ENCODE results near the gene ZKSCAN2.

- TF ChIP-seq, protein P1, sequence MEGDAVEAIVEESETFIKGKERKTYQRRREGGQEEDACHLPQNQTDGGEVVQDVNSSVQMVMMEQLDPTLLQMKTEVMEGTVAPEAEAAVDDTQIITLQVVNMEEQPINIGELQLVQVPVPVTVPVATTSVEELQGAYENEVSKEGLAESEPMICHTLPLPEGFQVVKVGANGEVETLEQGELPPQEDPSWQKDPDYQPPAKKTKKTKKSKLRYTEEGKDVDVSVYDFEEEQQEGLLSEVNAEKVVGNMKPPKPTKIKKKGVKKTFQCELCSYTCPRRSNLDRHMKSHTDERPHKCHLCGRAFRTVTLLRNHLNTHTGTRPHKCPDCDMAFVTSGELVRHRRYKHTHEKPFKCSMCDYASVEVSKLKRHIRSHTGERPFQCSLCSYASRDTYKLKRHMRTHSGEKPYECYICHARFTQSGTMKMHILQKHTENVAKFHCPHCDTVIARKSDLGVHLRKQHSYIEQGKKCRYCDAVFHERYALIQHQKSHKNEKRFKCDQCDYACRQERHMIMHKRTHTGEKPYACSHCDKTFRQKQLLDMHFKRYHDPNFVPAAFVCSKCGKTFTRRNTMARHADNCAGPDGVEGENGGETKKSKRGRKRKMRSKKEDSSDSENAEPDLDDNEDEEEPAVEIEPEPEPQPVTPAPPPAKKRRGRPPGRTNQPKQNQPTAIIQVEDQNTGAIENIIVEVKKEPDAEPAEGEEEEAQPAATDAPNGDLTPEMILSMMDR (IDR thresholded peaks at IDR 0.05; ENCODE audit: control extremely low read depth in 1 of 3, insufficient read depth in 1 of 3, low read depth in 1 of 3, low read length in 3 of 3), result no peak
- TF ChIP-seq SIN3A (conservative IDR thresholded peaks at IDR 0.05 in 1 of 2, IDR thresholded peaks at IDR 0.05 in 1 of 2; ENCODE audit: low read depth in 1 of 2, low read length in 2 of 2) (no peak), SRF (IDR thresholded peaks at IDR 0.05; ENCODE audit: low read depth, low read length) (no peak), POLR2A (IDR thresholded peaks at IDR 0.05; ENCODE audit: control extremely low read depth in 1 of 2, low read depth in 2 of 2, low read length in 2 of 2) (no peak), POLR2AphosphoS5 (IDR thresholded peaks at IDR 0.05; ENCODE audit: low read depth, low read length) (no peak), SP1 (IDR thresholded peaks at IDR 0.05; ENCODE audit: low read depth, low read length) (no peak), RAD21 (IDR thresholded peaks at IDR 0.05 in 1 of 2, conservative IDR thresholded peaks at IDR 0.05 in 1 of 2; ENCODE audit: low read depth in 2 of 2, low read length in 2 of 2) (no peak), JUN (IDR thresholded peaks at IDR 0.05; ENCODE audit: low read depth, low read length) (no peak)
- TF ChIP-seq, protein P2, sequence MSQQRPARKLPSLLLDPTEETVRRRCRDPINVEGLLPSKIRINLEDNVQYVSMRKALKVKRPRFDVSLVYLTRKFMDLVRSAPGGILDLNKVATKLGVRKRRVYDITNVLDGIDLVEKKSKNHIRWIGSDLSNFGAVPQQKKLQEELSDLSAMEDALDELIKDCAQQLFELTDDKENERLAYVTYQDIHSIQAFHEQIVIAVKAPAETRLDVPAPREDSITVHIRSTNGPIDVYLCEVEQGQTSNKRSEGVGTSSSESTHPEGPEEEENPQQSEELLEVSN (IDR thresholded peaks at IDR 0.05), result no peak
Measured at GRCh38 chr16:25250467-25250866, 7.2 kb downstream of the ZKSCAN2 start.

All from H1 (cell line).